HFF-Myc (cell line): ENCODE measurements around the gene CCDC57.
A peak's percentile ranks its signal among the peaks of the same experiment; 100 is the strongest.

ENCODE experiments used
- DNase-seq: peaks from one replicate; pipeline ENCODE4 v3.0.0-alpha.2; 2011; ENCODE audit warnings: low read depth; ENCODE audit errors: extremely low read depth
- H3K4me3 ChIP-seq: replicated peaks from 2 replicates; pipeline ENCODE4 v1.5.1; 2011; ENCODE audit warnings: low read depth, mild to moderate bottlenecking, control low read depth, low read length
- TF ChIP-seq, protein P1 (sequence below): IDR thresholded peaks from 2 replicates; pipeline ENCODE4 v1.5.1; 2012; ENCODE audit warnings: mild to moderate bottlenecking, low read depth, low read length, control low read depth; ENCODE audit errors: missing control alignments

Gene CCDC57

DNA sequence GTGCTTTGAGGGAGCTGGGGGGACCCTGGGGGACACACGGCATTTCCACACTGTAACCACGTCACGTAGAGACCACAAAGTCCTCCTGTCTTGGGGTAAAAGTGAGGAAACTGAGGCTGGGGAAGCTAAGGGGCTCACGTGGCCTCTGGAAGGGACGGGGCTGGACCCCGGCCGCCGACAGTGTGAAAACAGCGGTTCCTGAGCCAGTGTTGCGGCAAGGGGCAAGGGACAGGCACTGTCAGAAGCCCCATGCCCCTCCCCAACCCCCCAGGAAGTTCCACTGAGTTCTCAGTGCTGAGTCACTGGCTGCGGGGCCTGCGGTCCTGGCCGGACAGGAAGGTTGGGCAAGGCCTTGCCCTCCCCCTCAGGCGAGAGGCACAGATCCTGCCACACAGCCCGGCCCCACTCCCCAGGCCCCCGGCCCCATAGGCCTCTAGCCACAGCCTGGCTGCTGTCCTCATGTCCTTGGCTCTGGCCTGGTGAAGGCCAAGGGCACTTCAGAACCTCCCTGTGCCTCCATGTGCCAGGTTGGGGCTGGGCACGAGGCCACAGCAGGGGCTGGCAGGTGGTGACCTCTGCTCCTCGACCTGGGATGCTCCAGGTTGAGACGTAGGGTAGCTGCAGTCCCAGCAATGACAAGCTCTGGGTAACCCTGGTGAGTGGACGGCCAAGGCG is 5.0 kb upstream of the CCDC57 start:
- no peak for DNase-seq
- TF ChIP-seq, protein P1, sequence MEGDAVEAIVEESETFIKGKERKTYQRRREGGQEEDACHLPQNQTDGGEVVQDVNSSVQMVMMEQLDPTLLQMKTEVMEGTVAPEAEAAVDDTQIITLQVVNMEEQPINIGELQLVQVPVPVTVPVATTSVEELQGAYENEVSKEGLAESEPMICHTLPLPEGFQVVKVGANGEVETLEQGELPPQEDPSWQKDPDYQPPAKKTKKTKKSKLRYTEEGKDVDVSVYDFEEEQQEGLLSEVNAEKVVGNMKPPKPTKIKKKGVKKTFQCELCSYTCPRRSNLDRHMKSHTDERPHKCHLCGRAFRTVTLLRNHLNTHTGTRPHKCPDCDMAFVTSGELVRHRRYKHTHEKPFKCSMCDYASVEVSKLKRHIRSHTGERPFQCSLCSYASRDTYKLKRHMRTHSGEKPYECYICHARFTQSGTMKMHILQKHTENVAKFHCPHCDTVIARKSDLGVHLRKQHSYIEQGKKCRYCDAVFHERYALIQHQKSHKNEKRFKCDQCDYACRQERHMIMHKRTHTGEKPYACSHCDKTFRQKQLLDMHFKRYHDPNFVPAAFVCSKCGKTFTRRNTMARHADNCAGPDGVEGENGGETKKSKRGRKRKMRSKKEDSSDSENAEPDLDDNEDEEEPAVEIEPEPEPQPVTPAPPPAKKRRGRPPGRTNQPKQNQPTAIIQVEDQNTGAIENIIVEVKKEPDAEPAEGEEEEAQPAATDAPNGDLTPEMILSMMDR = no peak
- H3K4me3 ChIP-seq = no peak overlapping the region

DNA sequence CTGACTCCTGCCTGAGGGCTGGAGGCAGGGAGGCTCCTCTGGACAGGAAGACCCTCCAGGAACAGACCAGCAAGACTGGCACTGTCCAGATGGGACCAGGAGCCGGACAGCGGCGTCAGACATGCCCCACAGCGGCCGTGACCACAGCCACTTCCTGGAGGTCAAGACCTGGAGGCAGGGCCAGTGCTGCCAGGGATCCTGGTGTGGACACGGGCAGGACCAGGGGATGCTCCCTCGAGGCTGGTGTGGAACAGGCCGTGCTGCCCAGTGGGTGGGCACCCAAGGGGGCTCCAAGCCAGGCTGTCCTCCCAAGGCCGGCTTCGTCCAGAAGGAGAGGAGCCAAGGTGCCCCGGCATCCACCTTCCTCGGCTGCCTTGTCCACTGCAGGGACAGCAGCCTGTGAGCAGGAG is 4.5 kb upstream of the CCDC57 start:
- TF ChIP-seq, protein P1 = no peak
- no peak for DNase-seq
- no peak overlapping the region for H3K4me3 ChIP-seq

DNA sequence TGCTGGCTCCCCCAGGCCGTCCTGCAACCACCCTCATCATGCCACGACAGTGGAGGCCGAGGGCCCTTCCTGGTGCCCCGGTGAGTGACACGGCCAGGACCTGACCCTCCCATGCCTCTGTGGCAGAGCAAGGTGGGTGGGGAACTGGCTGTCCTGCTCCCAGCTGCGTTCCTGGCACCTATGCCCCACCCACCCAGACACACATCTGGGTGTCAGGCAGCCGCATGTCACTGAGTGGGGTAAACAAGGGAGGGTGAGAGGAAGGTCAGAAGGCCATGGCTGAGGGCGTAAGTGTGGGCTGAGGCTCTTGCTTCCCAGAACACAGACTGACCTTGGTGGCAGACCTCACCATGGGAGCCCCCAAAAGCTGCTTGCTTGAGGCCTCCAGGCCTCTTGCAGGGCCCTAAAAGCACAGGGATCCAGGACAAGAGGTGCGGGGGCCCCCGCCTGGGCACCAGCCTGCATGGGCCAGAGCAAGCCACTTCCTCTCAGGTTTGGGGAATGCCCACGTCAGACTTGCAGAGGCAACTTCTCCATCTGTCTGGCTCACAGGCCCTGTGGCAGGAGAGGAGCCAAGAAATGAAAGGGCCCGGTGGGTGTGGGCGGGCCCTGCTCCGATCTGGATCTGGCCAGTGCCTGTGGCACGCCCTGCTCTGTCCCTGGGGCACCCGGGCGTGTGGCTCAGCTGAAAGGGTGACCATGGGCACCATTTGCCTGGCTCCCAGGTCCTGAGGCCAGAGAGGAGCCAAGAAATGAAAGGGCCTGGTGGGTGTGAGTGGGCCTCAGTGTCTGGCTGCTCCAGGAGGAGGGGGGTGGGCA is 3.9 kb upstream of the CCDC57 start:
- TF ChIP-seq, protein P1 = no peak
- no peak overlapping the region for H3K4me3 ChIP-seq
- peak; percentile 52 for DNase-seq

DNA sequence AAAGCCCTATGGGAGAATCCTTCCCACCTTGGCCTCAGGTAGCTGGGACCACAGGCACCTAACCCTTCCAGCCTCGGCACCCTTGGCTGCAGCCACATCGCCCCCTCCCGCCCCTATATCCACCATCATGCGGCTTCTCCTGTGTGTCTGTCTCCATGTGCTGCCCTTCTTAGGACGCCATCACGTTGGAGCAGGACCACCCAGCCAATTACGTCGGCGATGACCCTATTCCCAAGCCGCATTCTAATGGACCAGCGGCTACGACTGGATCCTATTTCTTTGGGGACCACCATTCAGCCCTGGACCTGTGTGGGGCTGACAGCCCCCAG is 3.3 kb upstream of the CCDC57 start:
- TF ChIP-seq, protein P1 = no peak
- no peak for DNase-seq
- no peak overlapping the region for H3K4me3 ChIP-seq

DNA sequence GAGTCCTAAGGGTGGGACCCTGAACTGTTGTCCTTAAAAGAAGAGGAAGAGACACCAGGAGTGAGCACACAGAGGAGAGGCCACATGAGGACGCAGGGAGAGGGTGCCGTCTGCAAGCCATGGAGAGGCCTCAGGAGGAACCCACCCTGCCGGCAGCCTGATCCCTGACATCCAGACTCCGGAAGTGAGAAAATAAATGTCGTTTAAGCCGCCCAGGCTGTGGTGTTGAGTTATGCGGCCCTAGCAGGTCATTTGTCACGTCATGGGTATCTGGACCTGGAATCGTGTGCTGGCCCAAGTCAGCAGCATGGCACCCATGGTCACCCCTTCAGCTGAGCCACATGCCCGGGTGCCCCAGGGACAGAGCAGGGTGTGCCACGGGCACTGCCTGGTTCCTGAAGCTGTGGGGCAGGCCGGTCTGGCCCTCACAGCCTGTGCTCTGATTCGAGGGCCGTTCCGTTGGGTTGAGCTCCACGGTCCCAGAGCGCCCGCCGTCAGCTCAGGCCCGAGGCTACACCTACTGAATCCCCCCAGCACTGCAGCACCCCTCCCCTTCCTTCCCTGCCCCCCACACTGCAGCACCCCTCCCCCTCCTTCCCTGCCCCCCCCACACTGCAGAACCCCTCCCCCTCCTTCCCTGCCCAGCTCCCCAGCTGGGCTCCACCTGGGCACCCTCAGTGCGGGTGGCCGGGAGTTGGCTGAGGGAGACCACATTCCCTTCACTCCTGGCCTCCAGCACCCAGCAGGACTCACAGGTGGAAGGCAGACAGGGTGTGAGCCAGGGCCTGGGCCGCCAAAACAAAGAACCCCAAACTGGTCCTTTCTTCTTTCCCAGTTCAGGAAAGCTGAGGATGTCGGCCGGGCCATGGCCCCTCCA is 2.7 kb upstream of the CCDC57 start:
- TF ChIP-seq, protein P1 = no peak
- no peak overlapping the region for H3K4me3 ChIP-seq
- no peak for DNase-seq

DNA sequence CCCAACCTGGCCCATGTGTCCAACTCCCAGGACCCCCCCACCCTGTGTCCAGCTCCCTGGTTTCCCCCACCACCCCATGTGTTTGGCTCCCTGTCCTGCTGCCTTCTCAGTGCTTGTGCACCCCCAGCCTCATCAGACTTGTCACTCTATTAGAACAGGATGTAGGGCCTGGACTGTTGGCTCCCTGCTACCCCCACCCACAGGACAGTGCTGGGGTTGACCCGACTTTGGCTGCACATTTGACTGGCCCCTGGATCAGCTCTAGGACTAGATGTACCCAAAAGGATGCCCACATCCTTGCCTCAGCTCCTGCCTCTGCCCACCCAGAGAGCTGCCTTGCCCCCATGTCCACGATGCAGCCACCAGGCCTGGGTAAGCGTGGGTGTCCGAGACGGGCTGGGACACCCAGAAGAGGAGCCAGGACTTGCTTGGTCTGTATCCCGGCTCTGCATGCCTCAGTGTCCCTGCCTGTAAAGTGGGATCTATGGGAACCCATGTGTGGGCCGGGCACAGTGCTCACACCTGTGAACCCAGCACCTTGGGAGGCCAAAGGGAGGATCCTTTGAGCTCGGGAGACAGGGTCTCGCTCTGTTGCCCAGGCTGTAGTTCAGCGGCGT is 1.5 kb upstream of the CCDC57 start:
- no peak for DNase-seq
- TF ChIP-seq, protein P1 = no peak
- H3K4me3 ChIP-seq = no peak overlapping the region
